ENCODE data around the gene BICRA.
"Not testable (repeated sequence)": the region's sequence is repeated elsewhere in the genome, so short reads cannot be mapped to it uniquely, and the experiment has no call there.

The BICRA gene

DNA sequence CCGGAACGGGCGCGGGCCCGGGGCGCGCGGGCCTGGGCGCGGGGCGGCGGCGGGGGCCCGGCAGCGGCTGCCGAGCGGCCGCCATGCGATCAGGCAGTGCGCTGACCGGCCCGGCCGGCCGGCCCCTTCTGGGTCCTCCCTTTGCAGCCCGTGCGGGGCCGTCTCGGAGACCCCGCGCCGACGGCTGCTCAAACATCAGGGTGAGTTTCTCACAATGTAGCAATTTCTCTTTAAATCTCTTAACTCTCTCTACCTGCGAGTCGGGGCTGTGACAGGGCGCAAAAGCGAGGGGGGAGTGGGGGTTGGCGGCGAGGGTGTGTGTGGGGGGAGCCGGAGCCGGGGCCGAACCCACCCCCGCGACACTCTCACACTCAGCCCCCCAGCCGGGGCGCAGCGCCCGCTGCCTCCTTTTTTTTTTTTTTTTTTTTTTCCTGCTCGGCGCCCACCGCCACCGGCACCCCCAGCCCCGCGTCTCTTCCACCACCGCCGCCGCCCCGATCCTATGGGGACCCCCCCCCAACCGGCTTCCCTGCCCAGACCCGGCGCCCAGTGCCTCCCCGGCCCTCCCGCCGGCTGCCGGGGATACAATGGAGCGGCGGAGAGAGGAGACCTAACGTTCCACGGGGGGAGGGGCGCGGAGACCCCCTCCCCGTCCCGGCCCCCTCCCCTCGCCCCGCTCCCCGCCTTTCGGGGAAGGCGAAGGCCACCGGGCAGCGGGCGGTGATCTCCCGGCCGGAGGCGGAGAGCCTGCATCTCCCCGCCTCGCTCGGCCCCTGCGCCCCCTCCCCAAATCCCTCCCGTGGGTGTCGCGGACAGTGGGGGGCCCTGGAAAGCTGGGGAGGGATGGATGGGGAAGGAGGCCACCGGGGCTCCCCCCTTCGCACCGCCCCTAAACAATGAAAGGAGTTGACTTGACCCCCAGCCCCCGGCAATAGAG lies at the start of gene BICRA:
TSS of gene BICRA (plus strand) at position 166 of the 937 bp plus-strand sequence. CDS start 64,441 bp downstream, outside the sequence.
- in situ Hi-C loops (cut with MboI; ENCODE audit: low sequenced_read_pairs) = no loop called here

DNA sequence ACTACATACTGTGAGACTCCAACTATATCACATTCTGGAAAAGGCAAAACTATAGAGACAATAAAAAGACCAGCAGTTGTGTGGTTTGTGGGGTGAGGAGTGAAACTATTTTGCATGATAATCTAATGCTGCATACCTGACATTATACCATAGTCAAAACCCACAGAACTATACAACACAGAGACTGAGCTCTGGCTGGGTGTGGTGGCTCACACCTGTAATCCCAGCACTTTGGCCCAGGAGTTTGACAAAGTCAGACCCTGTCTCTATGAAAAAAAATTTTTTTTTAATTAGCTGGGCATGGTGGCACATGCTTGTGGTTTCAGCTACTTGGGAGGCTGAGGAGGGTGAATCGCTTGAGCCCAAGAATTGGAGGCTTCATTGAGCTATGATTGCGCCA lies 47.9 kb upstream of the BICRA start:
- in situ Hi-C loops (cut with MboI; ENCODE audit: low sequenced_read_pairs) = no loop called here

DNA sequence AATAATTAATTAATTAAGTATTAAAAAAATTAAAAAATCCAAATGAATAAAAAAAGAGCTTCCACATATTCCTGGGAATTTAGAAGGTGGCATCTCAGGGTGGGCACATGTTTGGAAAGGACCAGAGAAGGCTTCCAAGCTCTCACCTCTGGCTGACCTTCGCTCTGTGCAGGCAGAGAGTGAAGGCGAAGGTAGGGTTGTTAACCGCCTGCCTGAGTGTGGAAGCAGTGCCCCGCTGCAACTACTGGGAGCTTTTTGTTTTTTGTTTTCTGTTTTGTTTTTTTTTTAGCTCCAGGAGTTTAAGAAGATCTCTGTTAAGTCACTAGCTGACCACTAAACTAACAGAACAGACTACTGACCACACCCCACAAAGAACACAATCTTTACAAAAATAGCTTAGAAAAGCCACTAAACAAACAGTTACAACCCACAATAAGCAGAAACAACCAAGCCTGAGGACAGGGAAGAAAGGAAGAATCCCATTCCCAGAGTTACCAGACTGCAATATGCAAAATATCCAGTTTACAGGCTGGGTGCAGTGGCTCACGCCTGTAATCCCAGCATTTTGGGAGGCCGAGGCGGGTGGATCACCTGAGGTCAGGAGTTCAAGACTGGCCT lies 47.4 kb upstream of the BICRA start:
- in situ Hi-C loops (cut with MboI; ENCODE audit: low sequenced_read_pairs) = no loop called here

DNA sequence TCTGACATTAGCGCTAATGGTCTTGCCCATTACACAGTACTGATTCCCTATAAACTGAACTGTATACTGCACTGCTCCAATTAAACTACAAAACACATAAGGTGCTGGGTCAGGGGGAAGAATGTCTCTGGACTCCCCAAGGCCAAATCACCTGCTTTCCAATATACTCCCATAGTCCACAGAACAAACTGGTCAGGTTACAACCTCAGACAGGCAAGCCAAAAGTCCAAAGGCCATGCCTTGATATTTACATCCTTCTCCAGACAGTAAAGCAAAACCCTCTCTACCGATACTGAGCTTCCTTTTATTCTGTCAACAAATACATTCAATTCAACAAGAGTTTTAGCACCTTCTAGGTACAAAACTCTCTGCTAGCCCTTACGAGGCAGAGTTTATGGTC lies 44.9 kb upstream of the BICRA start:
- in situ Hi-C loops (cut with MboI; ENCODE audit: low sequenced_read_pairs) = no loop called here

DNA sequence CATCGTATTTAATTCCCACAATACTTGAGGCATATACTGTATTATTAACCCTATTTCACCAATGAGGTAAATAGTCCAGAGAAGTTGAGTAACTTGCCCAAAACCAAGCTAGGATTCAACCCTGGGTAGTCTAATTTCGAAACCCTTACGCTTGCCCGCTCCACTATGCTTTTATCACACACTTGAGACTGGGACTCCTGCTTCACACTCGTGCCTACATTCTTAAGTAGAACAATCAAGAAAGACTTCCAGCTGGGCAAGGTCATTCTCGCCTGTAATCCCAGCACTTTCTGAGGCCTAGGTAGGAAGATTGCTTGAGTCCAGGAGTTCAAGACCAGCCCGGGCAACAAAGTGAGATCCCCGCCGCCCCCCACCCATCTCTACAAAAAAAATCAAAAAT lies 39.6 kb upstream of the BICRA start:
- in situ Hi-C loops (cut with MboI; ENCODE audit: low sequenced_read_pairs) = no loop called here

DNA sequence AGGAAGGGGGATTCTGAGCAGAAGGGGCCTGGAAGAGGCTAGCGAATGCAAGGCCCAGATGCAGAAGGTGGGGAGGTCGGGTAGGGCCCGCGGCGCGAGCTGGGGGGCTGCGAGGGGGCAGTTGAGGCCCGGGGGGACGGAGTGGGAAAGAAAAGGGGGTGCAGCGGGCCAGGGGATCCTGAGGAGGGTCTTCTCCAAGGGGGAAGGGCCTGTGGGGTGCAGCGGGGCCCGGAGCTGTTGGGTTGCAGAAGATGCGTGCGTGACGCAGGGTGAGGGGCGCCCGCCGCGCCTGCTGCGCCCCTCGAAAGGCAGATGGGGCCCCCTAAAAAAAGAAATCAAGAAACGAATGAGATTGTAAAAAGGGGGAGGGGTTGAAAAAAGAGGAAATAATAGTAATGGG lies 36.3 kb upstream of the BICRA start:
- in situ Hi-C loops (cut with MboI; ENCODE audit: low sequenced_read_pairs) = no loop called here

DNA sequence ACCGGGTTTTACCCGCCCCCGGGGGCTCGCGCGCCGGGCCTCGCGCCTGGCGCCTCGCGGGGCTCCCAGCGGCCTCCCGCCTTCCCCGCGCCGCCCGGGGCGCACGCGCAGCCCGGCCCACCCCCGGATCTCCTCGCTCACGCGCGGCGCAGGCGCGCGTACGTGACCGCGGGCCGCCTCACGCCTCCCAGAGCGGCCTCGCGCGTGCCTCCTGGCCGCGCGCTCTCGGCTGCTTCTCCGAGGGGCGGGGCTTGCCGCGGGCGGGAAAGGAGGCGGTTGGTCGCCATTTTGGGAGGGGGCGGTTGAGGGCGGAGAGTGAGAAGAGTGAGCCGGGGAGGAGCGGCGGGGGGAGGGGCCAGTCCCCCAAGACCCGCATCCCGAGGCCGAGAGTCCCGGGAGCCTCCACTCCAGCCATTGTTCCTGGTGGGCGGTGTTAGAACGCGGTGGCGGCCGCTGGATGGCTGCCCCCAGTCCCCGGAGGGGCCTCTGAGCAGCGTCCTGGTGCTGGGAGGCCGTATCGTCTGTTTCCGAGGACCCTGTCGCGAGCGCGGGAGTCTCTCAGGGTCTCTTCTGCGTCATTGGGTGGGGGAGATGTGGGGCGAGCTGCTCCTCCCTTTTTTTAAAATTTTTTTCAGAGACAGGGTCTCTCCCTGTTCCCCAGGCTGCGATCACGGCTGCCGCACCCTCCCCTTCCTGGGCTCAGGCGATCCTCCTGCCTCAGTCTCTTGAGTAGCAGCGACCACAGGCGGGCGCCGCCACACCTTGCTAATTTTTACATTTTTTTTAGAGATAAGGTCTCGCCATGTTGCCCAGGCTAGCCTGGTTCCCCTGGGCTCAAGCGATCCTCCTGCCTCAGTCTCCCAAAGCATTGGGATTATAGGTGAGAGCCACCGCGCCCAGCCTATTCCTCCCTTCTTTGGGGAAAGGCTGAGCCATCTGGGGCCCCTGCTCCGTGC lies 35.6 kb upstream of the BICRA start, which contains the start of gene ZNF541:
TSS of gene ZNF541 (minus strand) at position 78 of the 956 bp plus-strand sequence. CDS start 17,292 bp downstream, outside the sequence.
- in situ Hi-C loops (cut with MboI; ENCODE audit: low sequenced_read_pairs) = no loop called here

DNA sequence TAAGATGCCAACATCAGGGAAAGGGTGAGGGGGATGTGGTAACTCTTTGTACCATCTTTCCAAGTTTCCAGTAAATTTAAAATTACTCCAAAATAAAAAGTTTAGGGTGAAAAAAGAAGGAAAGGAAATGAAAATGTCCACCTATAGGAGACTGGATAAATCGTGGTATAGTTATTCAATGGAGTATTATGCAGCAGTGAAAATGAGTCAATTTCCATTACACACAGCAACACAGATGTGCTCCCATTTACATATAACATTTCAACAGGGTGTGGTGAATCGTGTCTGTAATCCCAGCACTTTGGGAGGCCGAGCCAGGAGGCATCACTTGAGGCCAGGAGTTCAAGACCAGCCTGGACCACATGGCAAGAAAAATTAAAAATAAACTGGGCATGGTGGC lies 28.5 kb upstream of the BICRA start:
- in situ Hi-C loops (cut with MboI; ENCODE audit: low sequenced_read_pairs) = no loop called here

DNA sequence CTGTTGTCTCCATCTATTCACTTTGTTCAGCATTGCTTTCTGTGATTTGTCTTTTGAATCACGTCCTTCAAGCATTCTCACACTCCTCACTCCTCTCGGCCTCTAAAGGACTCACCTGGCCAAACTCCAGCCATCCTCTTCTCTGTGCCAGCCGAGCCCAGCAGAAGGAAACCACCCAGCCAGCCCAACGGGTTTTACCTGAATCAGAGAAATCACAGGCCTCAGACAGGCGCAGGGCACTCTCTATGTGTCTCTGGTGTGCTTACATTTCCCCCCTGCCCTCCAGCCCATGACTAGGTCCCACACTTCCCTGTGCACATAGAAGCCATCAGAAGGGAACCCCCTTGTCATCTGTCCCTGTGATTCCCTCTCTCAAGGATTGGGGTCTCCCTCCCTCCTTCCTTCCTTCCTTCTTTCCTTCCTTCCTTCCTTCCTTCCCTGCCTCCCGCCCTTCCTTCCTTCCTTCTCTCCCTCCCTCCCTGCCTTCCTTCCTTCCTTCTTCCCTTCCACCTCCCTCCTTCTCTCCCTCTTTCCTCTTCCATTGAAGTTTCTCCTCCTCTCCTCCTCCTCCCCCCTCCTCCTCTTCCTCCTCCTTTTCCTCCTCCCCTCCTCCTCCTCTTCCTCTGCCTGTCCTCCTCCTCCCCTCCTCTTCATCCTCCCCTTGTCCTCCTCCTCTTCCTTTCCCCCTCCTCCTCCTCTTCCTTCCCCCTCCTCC lies 27.2 kb upstream of the BICRA start:
- in situ Hi-C loops (cut with MboI; ENCODE audit: low sequenced_read_pairs) = no loop called here

DNA sequence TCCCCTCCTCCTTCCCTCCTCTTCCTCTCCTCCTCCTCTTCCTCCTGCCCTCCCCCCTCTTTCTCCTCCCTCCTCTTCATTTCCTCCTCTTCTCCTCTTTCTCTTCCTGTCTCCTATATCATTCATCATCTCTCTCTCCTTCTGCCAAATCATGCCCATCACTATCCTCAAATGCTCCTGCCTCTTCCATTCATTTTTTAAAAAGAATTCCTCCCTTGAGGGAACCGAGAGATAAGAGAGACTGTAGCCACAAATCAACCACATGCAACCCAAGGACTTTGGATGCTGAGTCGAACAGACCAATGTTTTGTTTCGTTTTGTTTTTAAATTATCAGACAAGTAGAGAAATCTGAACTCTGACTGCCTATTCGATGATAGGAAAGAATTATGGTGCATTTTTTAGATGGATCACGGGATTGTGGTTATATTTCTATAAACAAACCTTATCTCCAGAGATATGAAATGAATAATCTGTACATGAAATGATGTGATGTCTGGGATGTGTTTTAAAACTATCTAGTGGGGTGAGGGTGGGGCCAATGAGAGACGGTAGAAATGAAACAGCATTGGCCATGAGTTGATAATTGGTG lies 26.5 kb upstream of the BICRA start:
- in situ Hi-C loops (cut with MboI; ENCODE audit: low sequenced_read_pairs) = no loop called here

DNA sequence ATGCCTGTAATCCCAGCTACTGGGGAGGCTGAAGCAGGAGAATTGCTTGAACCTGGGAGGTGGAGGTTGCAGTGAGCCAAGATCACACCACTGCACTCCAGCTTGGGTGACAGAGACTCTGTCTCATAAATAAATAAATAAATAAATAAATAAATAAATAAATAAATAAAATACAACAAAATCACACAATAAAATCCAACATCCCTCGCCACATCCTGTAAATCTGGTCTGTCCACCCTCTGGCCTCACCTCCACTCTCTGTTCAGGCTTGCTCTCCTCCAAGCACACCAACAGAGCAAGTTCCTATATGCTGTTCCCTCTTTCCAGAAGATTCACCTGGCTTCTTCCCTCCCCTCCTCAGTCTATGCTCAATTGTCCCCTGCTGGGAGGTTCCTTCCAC lies 25.8 kb upstream of the BICRA start:
- in situ Hi-C loops (cut with MboI; ENCODE audit: low sequenced_read_pairs) = not testable (repeated sequence)

DNA sequence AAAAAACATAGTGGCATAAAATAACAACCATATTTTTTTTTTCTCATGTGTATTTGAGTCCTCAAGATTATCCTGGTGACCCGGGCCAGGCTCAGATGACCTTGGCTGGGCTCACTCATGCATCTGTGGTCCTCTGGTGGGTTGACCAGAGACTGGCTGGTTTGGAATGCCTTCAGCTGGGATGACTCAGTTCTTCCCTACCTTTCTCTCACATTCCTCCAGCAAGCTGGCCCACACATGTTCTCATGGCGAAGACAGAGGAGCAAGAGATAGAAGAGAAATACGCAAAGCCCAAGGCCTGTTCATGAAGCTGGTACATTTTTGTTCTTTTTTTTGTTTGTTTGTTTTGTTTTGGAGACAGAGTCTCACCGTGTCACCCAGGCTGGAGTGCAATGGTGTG lies 21.6 kb upstream of the BICRA start:
- in situ Hi-C loops (cut with MboI; ENCODE audit: low sequenced_read_pairs) = no loop called here

DNA sequence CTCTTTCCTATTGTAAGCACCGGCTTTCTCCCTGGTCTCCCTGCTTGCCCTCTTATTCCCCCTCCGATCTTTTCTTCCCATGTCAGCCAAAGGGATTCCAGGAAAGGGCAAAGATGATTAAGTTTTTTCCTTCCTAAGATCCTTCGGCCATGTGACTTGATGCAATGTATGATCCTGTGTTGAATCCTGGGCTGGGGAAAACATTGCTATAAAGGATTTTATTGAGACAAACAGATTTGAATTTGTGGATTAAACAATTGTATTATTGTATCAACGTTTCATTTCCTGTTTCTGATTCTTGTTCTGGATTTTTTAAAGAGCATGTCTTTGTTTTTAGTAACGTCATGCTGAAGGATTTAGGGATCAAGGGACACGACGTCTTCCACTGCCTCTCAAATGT lies 19.1 kb upstream of the BICRA start:
- in situ Hi-C loops (cut with MboI; ENCODE audit: low sequenced_read_pairs) = no loop called here

DNA sequence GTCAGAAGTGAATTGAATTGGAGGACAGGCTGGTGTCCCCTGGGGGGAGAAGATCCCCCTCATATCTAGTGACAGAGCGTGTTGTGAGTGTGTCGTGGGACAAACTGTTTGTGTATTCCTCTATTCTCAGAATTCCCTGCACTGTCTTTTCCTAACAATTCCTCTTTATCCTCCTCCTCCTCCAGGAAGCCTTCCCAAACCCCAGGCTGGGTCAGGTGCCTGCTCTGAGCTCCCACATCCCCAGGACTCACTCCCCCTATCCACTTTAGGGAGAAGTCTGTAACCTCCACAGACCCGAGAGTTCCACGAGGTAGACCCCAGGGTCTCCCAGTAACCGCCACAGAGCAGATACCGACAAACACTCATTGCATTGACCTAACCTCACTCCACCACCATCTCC lies 15.1 kb upstream of the BICRA start:
- in situ Hi-C loops (cut with MboI; ENCODE audit: low sequenced_read_pairs) = no loop called here

DNA sequence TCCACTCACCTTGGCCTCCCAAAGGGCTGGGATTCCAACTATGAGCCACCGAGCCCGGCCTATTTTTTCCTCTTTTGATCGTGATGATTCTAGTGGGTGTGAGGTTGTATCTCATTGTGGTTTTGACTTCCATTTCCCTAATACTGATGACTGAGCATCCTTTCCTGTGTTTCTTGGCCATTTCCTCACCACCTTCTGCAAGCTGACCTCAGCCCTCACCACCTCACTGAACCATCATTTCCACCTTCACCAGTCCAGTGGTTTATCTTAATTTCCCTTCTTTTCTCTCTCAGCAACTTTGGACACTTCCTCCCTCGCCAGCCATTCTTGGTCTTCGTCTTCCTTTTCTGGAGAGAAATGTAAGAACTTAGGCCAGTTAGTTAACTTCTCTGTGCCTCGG lies 13.0 kb upstream of the BICRA start:
- in situ Hi-C loops (cut with MboI; ENCODE audit: low sequenced_read_pairs) = no loop called here

DNA sequence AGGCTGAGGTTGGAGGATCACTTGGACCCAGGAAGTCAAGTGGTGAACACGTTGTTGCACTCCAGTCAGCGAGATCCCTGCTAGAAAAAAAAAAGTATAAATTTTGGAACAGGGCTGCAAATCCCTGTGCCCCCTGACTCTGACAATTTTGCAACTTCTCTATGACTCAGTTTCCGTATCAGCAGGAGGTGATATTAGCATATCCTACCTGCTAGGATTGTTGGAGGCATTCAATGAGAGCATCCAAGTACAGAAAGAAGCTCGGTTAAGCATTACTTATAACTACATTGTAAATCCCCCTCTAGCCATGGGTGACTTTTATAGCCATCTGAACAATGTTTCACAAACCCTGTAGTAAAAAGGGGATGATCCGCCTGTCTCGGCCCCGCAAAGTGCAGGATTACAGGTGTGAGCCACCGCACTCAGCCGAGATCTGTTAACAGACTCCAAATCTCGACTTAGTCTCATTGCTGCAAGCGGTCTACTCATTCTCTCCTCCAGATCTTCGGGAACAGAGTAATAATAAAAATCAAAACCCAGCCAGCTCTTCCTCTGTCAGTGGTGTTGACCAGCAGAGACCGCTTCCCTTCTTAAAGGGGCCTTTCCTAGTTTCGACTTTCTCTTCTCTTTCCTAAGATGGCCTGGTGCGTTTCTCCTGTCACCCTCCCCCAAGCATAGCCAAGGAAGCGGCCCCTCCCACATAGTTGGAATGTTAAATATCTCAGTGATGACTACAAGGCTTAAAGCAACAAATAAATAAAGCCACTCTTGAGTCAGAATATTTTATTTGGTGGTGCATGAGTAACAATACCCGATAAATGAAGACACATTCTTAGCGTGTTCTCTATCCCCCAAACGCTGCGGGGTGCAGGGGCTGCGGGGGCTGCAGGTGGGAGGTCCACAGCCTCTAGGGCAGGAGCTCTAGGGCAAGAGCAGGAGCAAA lies 10.3 kb upstream of the BICRA start:
- in situ Hi-C loops (cut with MboI; ENCODE audit: low sequenced_read_pairs) = no loop called here

DNA sequence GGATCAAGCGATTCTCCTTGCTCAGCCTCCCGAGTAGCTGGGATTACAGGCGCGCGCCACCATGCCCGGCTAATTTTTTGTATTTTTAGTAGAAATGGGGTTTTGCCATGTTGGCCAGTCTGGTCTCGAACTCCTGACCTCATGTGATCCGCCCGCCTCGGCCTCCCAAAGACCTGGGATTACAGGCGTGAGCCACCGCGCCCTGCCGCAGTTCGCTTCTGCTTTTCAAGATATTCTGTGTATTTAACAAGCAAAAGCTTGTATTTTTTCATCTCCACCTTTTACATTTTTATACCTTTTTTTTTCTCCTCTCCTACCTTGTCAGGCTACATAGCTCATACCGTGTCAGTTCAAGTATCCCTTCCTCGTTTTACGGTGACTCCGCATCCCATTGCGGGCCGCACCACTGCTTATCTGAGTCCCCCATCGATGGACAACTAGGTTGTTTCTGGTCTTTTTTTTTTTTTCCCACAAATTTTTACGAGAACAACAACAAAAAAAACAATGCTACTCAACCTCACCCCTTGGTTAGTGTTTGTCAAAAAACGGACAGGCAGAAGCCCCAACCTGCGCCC lies 9.2 kb upstream of the BICRA start:
- in situ Hi-C loops (cut with MboI; ENCODE audit: low sequenced_read_pairs) = not testable (repeated sequence)
